Measurements from ENCODE around the gene MRPL53.

- TF ChIP-seq, protein P1, sequence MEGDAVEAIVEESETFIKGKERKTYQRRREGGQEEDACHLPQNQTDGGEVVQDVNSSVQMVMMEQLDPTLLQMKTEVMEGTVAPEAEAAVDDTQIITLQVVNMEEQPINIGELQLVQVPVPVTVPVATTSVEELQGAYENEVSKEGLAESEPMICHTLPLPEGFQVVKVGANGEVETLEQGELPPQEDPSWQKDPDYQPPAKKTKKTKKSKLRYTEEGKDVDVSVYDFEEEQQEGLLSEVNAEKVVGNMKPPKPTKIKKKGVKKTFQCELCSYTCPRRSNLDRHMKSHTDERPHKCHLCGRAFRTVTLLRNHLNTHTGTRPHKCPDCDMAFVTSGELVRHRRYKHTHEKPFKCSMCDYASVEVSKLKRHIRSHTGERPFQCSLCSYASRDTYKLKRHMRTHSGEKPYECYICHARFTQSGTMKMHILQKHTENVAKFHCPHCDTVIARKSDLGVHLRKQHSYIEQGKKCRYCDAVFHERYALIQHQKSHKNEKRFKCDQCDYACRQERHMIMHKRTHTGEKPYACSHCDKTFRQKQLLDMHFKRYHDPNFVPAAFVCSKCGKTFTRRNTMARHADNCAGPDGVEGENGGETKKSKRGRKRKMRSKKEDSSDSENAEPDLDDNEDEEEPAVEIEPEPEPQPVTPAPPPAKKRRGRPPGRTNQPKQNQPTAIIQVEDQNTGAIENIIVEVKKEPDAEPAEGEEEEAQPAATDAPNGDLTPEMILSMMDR (IDR thresholded peaks at IDR 0.05): no peak
- TF ChIP-seq POLR2AphosphoS5 (IDR thresholded peaks at IDR 0.05) (no peak), POLR2A (IDR thresholded peaks at IDR 0.05) (no peak)
These were observed 44.9 kb downstream of the MRPL53 start for GRCh38 chr2:74427551-74427950.
